H1 (cell line): Measurements from ENCODE around the gene JAKMIP1. TPM values are rescaled to one million over a fixed set of nuclear protein-coding genes. Genes with fewer than 3 reads are reported as not detected.
A peak's percentile ranks its signal among the peaks of the same experiment; 100 is the strongest.

Experiments used
- CTCF ChIA-PET: fragments of 300-600 bp; sonication (Branson Sonifier 250); formaldehyde crosslinking; loops from one replicate; lab custom pipeline; 2021; ENCODE audit not compliant: partially characterized antibody; lab: Charles Lee
- POLR2A ChIA-PET: fragments of 300-600 bp; sonication (Branson Sonifier 250); formaldehyde crosslinking; loops from one replicate; lab custom pipeline; 2021; ENCODE audit warnings: inconsistent platforms; ENCODE audit not compliant: partially characterized antibody; lab: Charles Lee
- DNase-seq, 2 experiments: peaks; one replicate each; pipeline versions ENCODE4 v3.0.0 to v3.0.0-alpha.2; 2010 to 2022; ENCODE audit warnings: low spot score in 2 of 2, low read depth in 1 of 2, mixed read lengths in 1 of 2
- FAIRE-seq: peaks from 2 replicates; lab custom pipeline; 2011; peaks lifted over from hg19 to GRCh38; lab: Jason Lieb, UNC
- H2AFZ ChIP-seq: 2 replicates; pipeline ENCODE4 v1.8.1; 2012; ENCODE audit warnings: low read length, inconsistent platforms
- H2AK5ac ChIP-seq: 2 replicates; pipeline ENCODE4 v1.6.1; 2013; ENCODE audit warnings: low read depth, low read length
- H2BK120ac ChIP-seq: replicated peaks from 2 replicates; pipeline ENCODE3; 2013; ENCODE audit warnings: low read depth, low read length, inconsistent platforms
- H2BK12ac ChIP-seq: 2 replicates; pipeline ENCODE4 v1.6.1; 2013; ENCODE audit warnings: low read depth, low read length
- H2BK15ac ChIP-seq: 2 replicates; pipeline ENCODE4 v1.6.1; 2013; ENCODE audit warnings: low read length
- H2BK20ac ChIP-seq: 2 replicates; pipeline ENCODE4 v1.6.1; 2013; ENCODE audit warnings: low read length
- H2BK5ac ChIP-seq: 2 replicates; pipeline ENCODE4 v1.6.1; 2013; ENCODE audit warnings: low read depth, low read length
- H3K14ac ChIP-seq: 2 replicates; pipeline ENCODE4 v1.6.1; 2013; ENCODE audit warnings: inconsistent platforms; ENCODE audit not compliant: insufficient read length
- H3K18ac ChIP-seq: 2 replicates; pipeline ENCODE4 v1.6.1; 2013; ENCODE audit warnings: low read length; ENCODE audit errors: extremely low read depth
- H3K23ac ChIP-seq: 2 replicates; pipeline ENCODE4 v1.6.1; 2013; ENCODE audit warnings: inconsistent platforms; ENCODE audit not compliant: insufficient read length
- H3K23me2 ChIP-seq: 2 replicates; pipeline ENCODE4 v1.6.1; 2013; ENCODE audit warnings: low read depth, low read length
- H3K27ac ChIP-seq: 2 replicates; pipeline ENCODE4 v1.6.1; 2011; ENCODE audit warnings: low read depth, low read length, inconsistent platforms
- H3K27me3 ChIP-seq, 4 experiments: replicated peaks in 1 of 4; 1 replicate in 1 of 4; 2 replicates in 3 of 4; pipeline versions ENCODE4 v1.6.1 to v1.8.1; 2011 to 2013; ENCODE audit warnings: low read length in 3 of 4, mild to moderate bottlenecking in 3 of 4, inconsistent platforms in 2 of 4, mixed read lengths in 2 of 4, moderate library complexity in 1 of 4; ENCODE audit not compliant: control insufficient read depth in 3 of 4, insufficient read depth in 3 of 4; ENCODE audit errors: extremely low read depth in 1 of 4
- H3K36me3 ChIP-seq, 4 experiments: 2 replicates each; pipeline versions ENCODE4 v1.6.1 to v1.8.1; 2011 to 2013; ENCODE audit warnings: mild to moderate bottlenecking in 4 of 4, low read length in 3 of 4, moderate library complexity in 2 of 4, control low read depth in 1 of 4, inconsistent platforms in 1 of 4; ENCODE audit not compliant: insufficient read depth in 4 of 4, control insufficient read depth in 2 of 4
- H3K4ac ChIP-seq: replicated peaks from 2 replicates; pipeline ENCODE3; 2013; ENCODE audit warnings: low read length, low read depth, mixed read lengths, inconsistent platforms; ENCODE audit not compliant: insufficient read length
- H3K4me1 ChIP-seq, 4 experiments: replicated peaks in 1 of 4; 1 replicate in 1 of 4; 2 replicates in 3 of 4; pipeline versions ENCODE4 v1.6.1 to v1.8.1; 2011 to 2013; ENCODE audit warnings: low read length in 3 of 4, inconsistent platforms in 2 of 4, mixed read lengths in 1 of 4; ENCODE audit not compliant: insufficient read depth in 4 of 4, control insufficient read depth in 3 of 4
- H3K4me2 ChIP-seq, 2 experiments: 2 replicates each; pipeline versions ENCODE4 v1.6.1 to v1.8.1; 2011 to 2013; ENCODE audit warnings: low read depth in 2 of 2, low read length in 2 of 2, control low read depth in 1 of 2, inconsistent platforms in 1 of 2, mild to moderate bottlenecking in 1 of 2; ENCODE audit not compliant: insufficient read depth in 1 of 2
- H3K4me3 ChIP-seq, 4 experiments: fragments of 200-600, 300-600 bp in 1 of 4; sonication (generic), shearing (Covaris generic), sonication (Bioruptor Twin) in 1 of 4; 2 replicates each; pipeline versions ENCODE4 v1.5.1 to v1.8.1; 2011 to 2016; ENCODE audit warnings: low read length in 4 of 4, low read depth in 3 of 4, control low read depth in 2 of 4, inconsistent platforms in 2 of 4, mild to moderate bottlenecking in 2 of 4, mixed read lengths in 1 of 4, moderate library complexity in 1 of 4; ENCODE audit not compliant: insufficient read depth in 2 of 4; ENCODE audit errors: extremely low read depth in 1 of 4
- H3K56ac ChIP-seq: replicated peaks from 2 replicates; pipeline ENCODE3; 2013; ENCODE audit warnings: low read depth, mild to moderate bottlenecking, mixed read lengths, low read length, inconsistent platforms; ENCODE audit not compliant: insufficient read length
- H3K79me1 ChIP-seq: 2 replicates; pipeline ENCODE4 v1.6.1; 2013; ENCODE audit warnings: low read depth, low read length, control low read depth
- H3K79me2 ChIP-seq, 2 experiments: 2 replicates each; pipeline versions ENCODE4 v1.6.1 to v1.8.1; 2012 to 2013; ENCODE audit warnings: low read length in 2 of 2, mild to moderate bottlenecking in 2 of 2, inconsistent platforms in 1 of 2; ENCODE audit not compliant: insufficient read depth in 2 of 2, control insufficient read depth in 1 of 2
- H3K9ac ChIP-seq, 4 experiments: replicated peaks in 1 of 4; 1 replicate in 1 of 4; 2 replicates in 3 of 4; pipeline versions ENCODE4 v1.6.1 to v1.8.1; 2011 to 2013; ENCODE audit warnings: low read depth in 3 of 4, low read length in 3 of 4, control low read depth in 2 of 4, mild to moderate bottlenecking in 2 of 4, moderate library complexity in 2 of 4, inconsistent platforms in 1 of 4; ENCODE audit errors: extremely low read depth in 1 of 4
- H3K9me3 ChIP-seq, 2 experiments: 2 replicates each; pipeline versions ENCODE4 v1.6.1 to v1.8.1; 2012 to 2013; ENCODE audit warnings: mild to moderate bottlenecking in 2 of 2, moderate library complexity in 2 of 2, control low read depth in 1 of 2, inconsistent platforms in 1 of 2, low read depth in 1 of 2, low read length in 1 of 2, mixed read lengths in 1 of 2; ENCODE audit not compliant: insufficient read depth in 2 of 2
- H4K20me1 ChIP-seq, 2 experiments: replicated peaks in 1 of 2; 2 replicates each; pipeline versions ENCODE3 to v1.8.1; 2011 to 2013; ENCODE audit warnings: inconsistent platforms in 2 of 2, low read length in 2 of 2, mild to moderate bottlenecking in 1 of 2; ENCODE audit not compliant: insufficient read depth in 2 of 2, control insufficient read depth in 1 of 2
- H4K5ac ChIP-seq: 2 replicates; pipeline ENCODE4 v1.6.1; 2013; ENCODE audit warnings: low read length, low read depth, mixed read lengths, inconsistent platforms; ENCODE audit not compliant: insufficient read length
- H4K8ac ChIP-seq: 2 replicates; pipeline ENCODE4 v1.8.0; 2013; ENCODE audit warnings: mild to moderate bottlenecking, moderate library complexity, low read length, inconsistent platforms; ENCODE audit not compliant: insufficient read depth; ENCODE audit errors: extremely low read depth
- H4K91ac ChIP-seq: replicated peaks from 2 replicates; pipeline ENCODE3; 2013; ENCODE audit warnings: low read length, mixed read lengths, inconsistent platforms; ENCODE audit not compliant: insufficient read length
- SP4 ChIP-seq: IDR thresholded peaks from 2 replicates; pipeline ENCODE4 v1.6.1; 2012; ENCODE audit warnings: low read length, inconsistent platforms
- TBP ChIP-seq: IDR thresholded peaks from 2 replicates; pipeline ENCODE4 v1.6.1; 2011; ENCODE audit warnings: low read depth, low read length, improper control_type of control experiment
- WGBS, 2 experiments: shearing (Covaris generic) in 1 of 2; methylation state at CpG; one replicate each; pipeline versions ENCODE4 v1.1.6 to v1.1.7; 2013 to 2015; ENCODE audit warnings: low lambda C conversion rate in 2 of 2, mixed read lengths in 2 of 2, inconsistent platforms in 1 of 2, low coverage in 1 of 2, missing lambda C conversion rate in 1 of 2; ENCODE audit not compliant: insufficient replicate concordance in 2 of 2, insufficient coverage in 1 of 2, insufficient read length in 1 of 2; ENCODE audit errors: extremely low coverage in 1 of 2, missing lambda C conversion rate in 1 of 2; 5-methylcytosine and 5-hydroxymethylcytosine counted together
- polyA plus RNA-seq, 7 experiments: library from polyadenylated mRNA; depleted of rRNA in 3 of 7; stranded (reverse) in 5 of 7; unstranded in 2 of 7; fragments of >200 nt in 5 of 7; fragments of 200-250 nt in 2 of 7; gene quantifications; 1 replicate in 5 of 7; 2 replicates in 1 of 7; 4 replicates in 1 of 7; pipeline versions ENCODE4 v1.2.1 to v1.2.3, GENCODE V29; 2011 to 2013; ENCODE audit warnings: missing spikeins in 2 of 7, mixed read lengths in 2 of 7
- total RNA-seq: library from RNA; stranded (reverse); fragmentation: NEBNext Ultra II Directional; extraction: Animal tissue kit (Norgen Biotek cat#: 25700); gene quantifications from 2 replicates; pipeline ENCODE4 v1.2.1, GENCODE V29; 2021

JAKMIP1 gene
- total and polyA plus RNA-seq, 2 of the 8 experiments (the other 6 are each of a cell fraction or from before 2014, with no cell fraction given), result 2.5 to 4.4 TPM

GRCh38 chr4:6177587-6178197, 22.7 kb downstream of the JAKMIP1 start:
- no peak overlapping the region for H3K14ac ChIP-seq
- H3K79me2 ChIP-seq, result no peaks in the 10 kb centered on the region
- no peaks in the 10 kb centered on the region for H3K27me3 ChIP-seq
- H3K56ac ChIP-seq, result no peak overlapping the region
- H3K23me2 ChIP-seq, result no peaks in the 10 kb centered on the region
- no peak overlapping the region for H3K4me2 ChIP-seq
- TF ChIP-seq TBP (peak; percentile 29; the same call in 1 of the 2 replicates), SP4 (no peak)
- no peaks in the 10 kb centered on the region for H3K4me1 ChIP-seq
- no peak overlapping the region for H2BK5ac ChIP-seq
- peaks cover 0 to 2% of the 10 kb centered on the region in 2 experiments for H4K20me1 ChIP-seq
- H4K8ac ChIP-seq, result no peak overlapping the region
- no peaks in the 10 kb centered on the region for H3K36me3 ChIP-seq
- H3K9ac ChIP-seq, result no peak overlapping the region
- H3K4me3 ChIP-seq, result no peak overlapping the region
- H3K9me3 ChIP-seq, result no peaks in the 10 kb centered on the region; a peak in 1 of 4 replicates
- H3K23ac ChIP-seq, result no peak overlapping the region
- DNase-seq (no peak), FAIRE-seq (no peak)
- H4K91ac ChIP-seq, result no peak overlapping the region
- no peak overlapping the region for H3K4ac ChIP-seq
- no peak overlapping the region for H3K18ac ChIP-seq
- H2AFZ ChIP-seq, result no peak overlapping the region
- no peak overlapping the region; the same call in 1 of the 2 replicates for H2BK12ac ChIP-seq
- no peak overlapping the region for H2AK5ac ChIP-seq
- no peak overlapping the region for H2BK20ac ChIP-seq
- no peak overlapping the region for H2BK120ac ChIP-seq
- CTCF ChIA-PET, result interaction anchor here (0.6 kb wide), 1 partner anchor 84 kb away, joined by 3 read pairs; no protein-coding TSS in a partner anchor
- no peak overlapping the region for H2BK15ac ChIP-seq
- no peak overlapping the region for H4K5ac ChIP-seq
- H3K27ac ChIP-seq, result no peak overlapping the region
- POLR2A ChIA-PET, result no interaction called here
- H3K79me1 ChIP-seq, result no peaks in the 10 kb centered on the region
- WGBS, 2 experiments, result 76% methylated on average over 8 of the region's 9 CpGs; no CpG with 5 or more reads in 1 of the 2 experiments
